HCT116 (cell line): ENCODE data around the gene PTPRQ. TPM values are rescaled to one million over a fixed set of nuclear protein-coding genes. Genes with fewer than 3 reads are reported as not detected.

ENCODE experiments used
- ATAC-seq: fragments of 200-7000 bp; cut with Tn5 transposase; 2 replicates; pipeline ENCODE4 v1.9.1; 2020; ENCODE audit warnings: mild to moderate bottlenecking, moderate library complexity
- BruUV-seq: library from RNA; stranded (reverse); fragments of 400-500 nt; replicated peaks from 2 replicates; lab custom pipeline; 2021; lab: Mats Ljungman, UMichigan
- CTCF ChIA-PET: fragments of 300-600 bp; sonication (Branson Sonifier 250); formaldehyde crosslinking; loops from one replicate; lab custom pipeline; 2021; ENCODE audit warnings: antibody characterized with exemption; lab: Charles Lee
- POLR2A ChIA-PET: fragments of 300-600, 350-600 bp; sonication (Branson Sonifier 250); formaldehyde crosslinking; loops from one replicate; lab custom pipeline; 2021; ENCODE audit warnings: antibody characterized with exemption; lab: Charles Lee
- RAD21 ChIA-PET, 2 experiments: fragments of 300-600 bp; sonication (Branson Sonifier 250); formaldehyde crosslinking; loops; one replicate each; lab custom pipeline; 2023; ENCODE audit warnings: low total read pairs in 2 of 2; ENCODE audit not compliant: uncharacterized antibody in 2 of 2, unreplicated experiment in 2 of 2, low non-redundant PET in 1 of 2; lab: Charles Lee
- DNase-seq: peaks from one replicate; pipeline ENCODE4 v3.0.0-alpha.2; 2010; ENCODE audit warnings: low read depth, low spot score
- H2AFZ ChIP-seq: fragments of 200-600 bp; shearing (Covaris generic), sonication (generic); 2 replicates; pipeline ENCODE4 v1.6.1; 2017; ENCODE audit warnings: low read depth, mixed run types, mixed read lengths, antibody characterized with exemption, low read length; ENCODE audit not compliant: poor library complexity, severe bottlenecking
- H3K27ac ChIP-seq: 2 replicates; pipeline ENCODE4 v1.5.1; 2012; ENCODE audit warnings: low read depth, low read length
- H3K27me3 ChIP-seq: fragments of 200-600 bp; sonication (generic); 2 replicates; pipeline ENCODE4 v1.6.1; 2016; ENCODE audit warnings: mixed run types, low read length, mixed read lengths; ENCODE audit not compliant: insufficient read depth
- H3K36me3 ChIP-seq, 2 experiments: fragments of 200-500 bp in 1 of 2; fragments of 200-600 bp in 1 of 2; sonication (Bioruptor generic) in 1 of 2; sonication (generic) in 1 of 2; 2 replicates each; pipeline versions ENCODE4 v1.5.1 to v1.6.1; 2014 to 2016; ENCODE audit warnings: low read length in 2 of 2, inconsistent platforms in 1 of 2, mixed read lengths in 1 of 2, mixed run types in 1 of 2; ENCODE audit not compliant: insufficient read depth in 2 of 2, control insufficient read depth in 1 of 2
- H3K4me1 ChIP-seq, 2 experiments: fragments of 200-600 bp in 1 of 2; sonication (generic) in 1 of 2; 2 replicates each; pipeline versions ENCODE4 v1.5.1 to v1.6.1; 2012 to 2017; ENCODE audit warnings: low read length in 2 of 2, inconsistent platforms in 1 of 2, mild to moderate bottlenecking in 1 of 2, mixed read lengths in 1 of 2, mixed run types in 1 of 2, moderate library complexity in 1 of 2; ENCODE audit not compliant: insufficient read depth in 2 of 2, control insufficient read depth in 1 of 2
- H3K4me2 ChIP-seq: fragments of 200-600 bp; sonication (generic); 2 replicates; pipeline ENCODE4 v1.6.1; 2017; ENCODE audit warnings: mixed run types, low read length, mixed read lengths
- H3K4me3 ChIP-seq, 2 experiments: fragments of 200-600 bp in 1 of 2; sonication (generic) in 1 of 2; replicated peaks in 1 of 2; 2 replicates each; pipeline ENCODE4 v1.5.1; 2011 to 2016; ENCODE audit warnings: low read length in 2 of 2, control low read depth in 1 of 2, low read depth in 1 of 2, mild to moderate bottlenecking in 1 of 2, mixed read lengths in 1 of 2, mixed run types in 1 of 2
- H3K79me2 ChIP-seq: fragments of 200-600 bp; sonication (generic); 2 replicates; pipeline ENCODE4 v1.6.1; 2017; ENCODE audit warnings: mild to moderate bottlenecking, mixed run types, low read length, moderate library complexity, mixed read lengths; ENCODE audit not compliant: insufficient read depth
- H3K9ac ChIP-seq: fragments of 200-600 bp; sonication (generic); 2 replicates; pipeline ENCODE4 v1.6.1; 2016; ENCODE audit warnings: low read length, mixed read lengths
- H3K9me2 ChIP-seq: fragments of 200-600 bp; sonication (generic), shearing (Covaris generic); 2 replicates; pipeline ENCODE4 v1.6.1; 2017; ENCODE audit warnings: mixed run types, mild to moderate bottlenecking, moderate library complexity; ENCODE audit not compliant: insufficient read depth
- H3K9me3 ChIP-seq, 2 experiments: fragments of 200-500 bp in 1 of 2; fragments of 200-600 bp in 1 of 2; sonication (Bioruptor generic) in 1 of 2; sonication (generic) in 1 of 2; 2 replicates each; pipeline ENCODE4 v1.6.1; 2014 to 2017; ENCODE audit warnings: low read length in 2 of 2, mixed read lengths in 2 of 2, inconsistent platforms in 1 of 2, low read depth in 1 of 2, mild to moderate bottlenecking in 1 of 2, mixed run types in 1 of 2, moderate library complexity in 1 of 2; ENCODE audit not compliant: control insufficient read depth in 1 of 2, insufficient read depth in 1 of 2
- H4K20me1 ChIP-seq: fragments of 200-600 bp; sonication (generic), shearing (Covaris generic); 2 replicates; pipeline ENCODE4 v1.6.1; 2017; ENCODE audit warnings: mixed run types, mild to moderate bottlenecking, moderate library complexity; ENCODE audit not compliant: insufficient read depth
- CBX3 ChIP-seq: IDR thresholded peaks from 2 replicates; pipeline ENCODE4 v1.6.1; 2012; ENCODE audit warnings: low read depth
- CEBPB ChIP-seq: IDR thresholded peaks from 2 replicates; pipeline ENCODE4 v1.6.1; 2012; ENCODE audit warnings: low read depth
- EGR1 ChIP-seq: IDR thresholded peaks from 2 replicates; pipeline ENCODE4 v1.6.1; 2012; ENCODE audit warnings: low read depth
- ELF1 ChIP-seq: IDR thresholded peaks from 2 replicates; pipeline ENCODE4 v1.6.1; 2012; ENCODE audit warnings: low read depth, borderline replicate concordance
- EZH2 ChIP-seq: fragments of 200-600 bp; sonication (generic); IDR thresholded peaks from 2 replicates; pipeline ENCODE4 v1.6.1; 2017; ENCODE audit warnings: antibody characterized with exemption, mixed run types
- EZH2phosphoT487 ChIP-seq: fragments of 200-600 bp; IDR thresholded peaks from 2 replicates; pipeline ENCODE4 v1.6.1; 2018; ENCODE audit warnings: antibody characterized with exemption, borderline replicate concordance
- FOSL1 ChIP-seq: IDR thresholded peaks from 2 replicates; pipeline ENCODE4 v1.6.1; 2012; ENCODE audit warnings: low read depth
- JUND ChIP-seq: IDR thresholded peaks from 2 replicates; pipeline ENCODE4 v1.6.1; 2012
- POLR2A ChIP-seq: IDR thresholded peaks from 2 replicates; pipeline ENCODE4 v1.7.0; 2011; ENCODE audit warnings: borderline replicate concordance; ENCODE audit not compliant: insufficient read depth, insufficient read length; ENCODE audit errors: extremely low read depth
- POLR2AphosphoS5 ChIP-seq: IDR thresholded peaks from 2 replicates; pipeline ENCODE4 v1.6.1; 2011; ENCODE audit warnings: mild to moderate bottlenecking, low read depth, low read length, moderate library complexity
- RAD21 ChIP-seq: IDR thresholded peaks from 2 replicates; pipeline ENCODE4 v1.6.1; 2012; ENCODE audit warnings: low read depth, mild to moderate bottlenecking
- SIN3A ChIP-seq: IDR thresholded peaks from 2 replicates; pipeline ENCODE4 v1.6.1; 2012; ENCODE audit warnings: low read depth
- SP1 ChIP-seq: IDR thresholded peaks from 2 replicates; pipeline ENCODE4 v1.6.1; 2012; ENCODE audit warnings: low read depth
- SRF ChIP-seq: IDR thresholded peaks from 2 replicates; pipeline ENCODE4 v1.6.1; 2012; ENCODE audit warnings: low read depth
- TCF7L2 ChIP-seq: IDR thresholded peaks from 2 replicates; pipeline ENCODE4 v1.7.0; 2011; ENCODE audit warnings: borderline replicate concordance, inconsistent platforms; ENCODE audit not compliant: insufficient read depth, insufficient read length; ENCODE audit errors: extremely low read depth
- YY1 ChIP-seq: IDR thresholded peaks from 2 replicates; pipeline ENCODE4 v1.6.1; 2011; ENCODE audit warnings: low read length, low read depth, moderate library complexity, mild to moderate bottlenecking; ENCODE audit not compliant: insufficient replicate concordance; ENCODE audit errors: extremely low read depth
- ZFX ChIP-seq: fragments of 450-650 bp; IDR thresholded peaks from 2 replicates; pipeline ENCODE4 v1.6.1; 2017
- intact Hi-C: fragments of 100-400 bp; cut with micrococcal nuclease; formaldehyde crosslinking; loops from 2 replicates; pipeline ENCODE4 v1.10.0; 2022
- total RNA-seq: library from RNA; stranded (reverse); gene quantifications from one replicate; pipeline ENCODE4 v1.2.1, GENCODE V29; 2021; ENCODE audit not compliant: unreplicated experiment
- TF ChIP-seq, protein P1 (sequence below): IDR thresholded peaks from 2 replicates; pipeline ENCODE4 v1.6.1; 2012
- TF ChIP-seq, protein P2 (sequence below): IDR thresholded peaks from 2 replicates; pipeline ENCODE4 v1.6.1; 2012; ENCODE audit warnings: low read depth
- TF ChIP-seq, protein P3 (sequence below), 3 experiments: fragments of 200-600 bp in 1 of 3; sonication (generic) in 1 of 3; IDR thresholded peaks in 2 of 3; conservative IDR thresholded peaks in 1 of 3; 2 replicates each; pipeline ENCODE4 v1.5.1; 2012 to 2017; ENCODE audit warnings: low read depth in 2 of 3, low read length in 2 of 3, antibody characterized with exemption in 1 of 3, borderline replicate concordance in 1 of 3, control low read depth in 1 of 3, mild to moderate bottlenecking in 1 of 3, mixed read lengths in 1 of 3, mixed run types in 1 of 3, moderate library complexity in 1 of 3; ENCODE audit not compliant: insufficient read depth in 1 of 3
- TF ChIP-seq, protein P4 (sequence below): IDR thresholded peaks from 2 replicates; pipeline ENCODE4 v1.6.1; 2012

PTPRQ gene
- total RNA-seq, 1 experiment from 2014 or later = not detected

DNA sequence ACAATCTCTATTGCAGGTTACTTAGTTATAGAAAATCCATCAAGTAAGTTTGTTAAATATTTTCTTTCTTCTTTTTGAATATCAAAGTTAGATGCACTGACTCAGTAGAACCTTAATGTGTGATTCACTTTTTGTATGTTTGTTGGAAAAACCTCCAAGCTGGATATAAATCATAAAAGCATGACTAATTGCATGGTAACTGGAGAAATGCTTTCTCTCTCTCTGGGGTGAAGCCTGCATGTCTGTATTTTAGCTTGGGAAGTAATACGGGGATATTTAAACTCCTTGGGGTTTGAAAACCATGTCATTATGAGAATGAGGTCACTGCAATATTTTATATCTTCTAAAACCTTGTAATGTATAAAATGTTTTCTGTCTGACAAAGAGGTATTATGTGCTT, 204.8 kb downstream of the PTPRQ start (continued):
- TF ChIP-seq FOSL1 (no peak; the same call in 1 of the 2 replicates), RAD21 (no peak), CBX3 (no peak), SIN3A (no peak), EGR1 (no peak), POLR2A (no peak)

DNA sequence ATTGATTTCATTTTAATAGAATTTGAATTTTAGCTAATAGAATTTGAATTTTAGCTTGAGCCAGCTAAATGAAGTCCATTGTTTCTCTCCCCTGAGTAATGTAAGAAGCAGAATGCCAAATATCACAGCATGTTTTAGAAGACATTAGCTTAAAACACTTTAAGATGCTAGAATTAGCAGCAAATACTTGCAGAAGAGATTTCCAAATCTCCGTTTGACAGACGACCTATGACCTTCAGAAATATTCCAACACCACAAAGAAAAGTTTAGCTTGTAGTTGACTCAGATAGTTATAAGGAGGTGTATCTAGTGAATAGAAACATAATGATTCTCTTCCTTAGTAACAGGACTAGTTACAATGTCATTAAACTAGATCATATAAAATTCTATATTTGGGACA, 211.7 kb downstream of the PTPRQ start:
- Histone ChIP-seq H3K9me3 (no peaks in the 10 kb centered on the region), H3K9ac (no peak overlapping the region), H3K4me3 (no peak overlapping the region), H3K79me2 (no peaks in the 10 kb centered on the region), H3K4me1 (no peaks in the 10 kb centered on the region), H2AFZ (no peak overlapping the region), H3K27me3 (0 out of 2 replicates have a peak, but pooled peaks cover 3% of the 10 kb centered on the region), H4K20me1 (no peaks in the 10 kb centered on the region), H3K36me3 (no peaks in the 10 kb centered on the region), H3K27ac (no peak overlapping the region), H3K4me2 (no peak overlapping the region), H3K9me2 (no peaks in the 10 kb centered on the region)
- TF ChIP-seq TCF7L2 (no peak), CEBPB (no peak), JUND (no peak), POLR2A (no peak), FOSL1 (no peak), EZH2phosphoT487 (no peak), ELF1 (no peak), YY1 (no peak), ZFX (no peak), SP1 (no peak), RAD21 (no peak), SRF (no peak), POLR2AphosphoS5 (no peak), EZH2 (no peak)
- TF ChIP-seq, protein P1, sequence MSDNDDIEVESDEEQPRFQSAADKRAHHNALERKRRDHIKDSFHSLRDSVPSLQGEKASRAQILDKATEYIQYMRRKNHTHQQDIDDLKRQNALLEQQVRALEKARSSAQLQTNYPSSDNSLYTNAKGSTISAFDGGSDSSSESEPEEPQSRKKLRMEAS = no peak
- TF ChIP-seq, protein P2, sequence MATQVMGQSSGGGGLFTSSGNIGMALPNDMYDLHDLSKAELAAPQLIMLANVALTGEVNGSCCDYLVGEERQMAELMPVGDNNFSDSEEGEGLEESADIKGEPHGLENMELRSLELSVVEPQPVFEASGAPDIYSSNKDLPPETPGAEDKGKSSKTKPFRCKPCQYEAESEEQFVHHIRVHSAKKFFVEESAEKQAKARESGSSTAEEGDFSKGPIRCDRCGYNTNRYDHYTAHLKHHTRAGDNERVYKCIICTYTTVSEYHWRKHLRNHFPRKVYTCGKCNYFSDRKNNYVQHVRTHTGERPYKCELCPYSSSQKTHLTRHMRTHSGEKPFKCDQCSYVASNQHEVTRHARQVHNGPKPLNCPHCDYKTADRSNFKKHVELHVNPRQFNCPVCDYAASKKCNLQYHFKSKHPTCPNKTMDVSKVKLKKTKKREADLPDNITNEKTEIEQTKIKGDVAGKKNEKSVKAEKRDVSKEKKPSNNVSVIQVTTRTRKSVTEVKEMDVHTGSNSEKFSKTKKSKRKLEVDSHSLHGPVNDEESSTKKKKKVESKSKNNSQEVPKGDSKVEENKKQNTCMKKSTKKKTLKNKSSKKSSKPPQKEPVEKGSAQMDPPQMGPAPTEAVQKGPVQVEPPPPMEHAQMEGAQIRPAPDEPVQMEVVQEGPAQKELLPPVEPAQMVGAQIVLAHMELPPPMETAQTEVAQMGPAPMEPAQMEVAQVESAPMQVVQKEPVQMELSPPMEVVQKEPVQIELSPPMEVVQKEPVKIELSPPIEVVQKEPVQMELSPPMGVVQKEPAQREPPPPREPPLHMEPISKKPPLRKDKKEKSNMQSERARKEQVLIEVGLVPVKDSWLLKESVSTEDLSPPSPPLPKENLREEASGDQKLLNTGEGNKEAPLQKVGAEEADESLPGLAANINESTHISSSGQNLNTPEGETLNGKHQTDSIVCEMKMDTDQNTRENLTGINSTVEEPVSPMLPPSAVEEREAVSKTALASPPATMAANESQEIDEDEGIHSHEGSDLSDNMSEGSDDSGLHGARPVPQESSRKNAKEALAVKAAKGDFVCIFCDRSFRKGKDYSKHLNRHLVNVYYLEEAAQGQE = no peak
- TF ChIP-seq, protein P3, sequence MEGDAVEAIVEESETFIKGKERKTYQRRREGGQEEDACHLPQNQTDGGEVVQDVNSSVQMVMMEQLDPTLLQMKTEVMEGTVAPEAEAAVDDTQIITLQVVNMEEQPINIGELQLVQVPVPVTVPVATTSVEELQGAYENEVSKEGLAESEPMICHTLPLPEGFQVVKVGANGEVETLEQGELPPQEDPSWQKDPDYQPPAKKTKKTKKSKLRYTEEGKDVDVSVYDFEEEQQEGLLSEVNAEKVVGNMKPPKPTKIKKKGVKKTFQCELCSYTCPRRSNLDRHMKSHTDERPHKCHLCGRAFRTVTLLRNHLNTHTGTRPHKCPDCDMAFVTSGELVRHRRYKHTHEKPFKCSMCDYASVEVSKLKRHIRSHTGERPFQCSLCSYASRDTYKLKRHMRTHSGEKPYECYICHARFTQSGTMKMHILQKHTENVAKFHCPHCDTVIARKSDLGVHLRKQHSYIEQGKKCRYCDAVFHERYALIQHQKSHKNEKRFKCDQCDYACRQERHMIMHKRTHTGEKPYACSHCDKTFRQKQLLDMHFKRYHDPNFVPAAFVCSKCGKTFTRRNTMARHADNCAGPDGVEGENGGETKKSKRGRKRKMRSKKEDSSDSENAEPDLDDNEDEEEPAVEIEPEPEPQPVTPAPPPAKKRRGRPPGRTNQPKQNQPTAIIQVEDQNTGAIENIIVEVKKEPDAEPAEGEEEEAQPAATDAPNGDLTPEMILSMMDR (IDR thresholded peaks at IDR 0.05 in 2 of 3, conservative IDR thresholded peaks at IDR 0.05 in 1 of 3; ENCODE audit: borderline replicate concordance in 1 of 3, insufficient read depth in 1 of 3, low read depth in 2 of 3, low read length in 2 of 3) = no peak
- TF ChIP-seq, protein P4, sequence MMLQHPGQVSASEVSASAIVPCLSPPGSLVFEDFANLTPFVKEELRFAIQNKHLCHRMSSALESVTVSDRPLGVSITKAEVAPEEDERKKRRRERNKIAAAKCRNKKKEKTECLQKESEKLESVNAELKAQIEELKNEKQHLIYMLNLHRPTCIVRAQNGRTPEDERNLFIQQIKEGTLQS = no peak
- RAD21 ChIA-PET = no interaction called here
- CTCF ChIA-PET = interaction anchor here (1.0 kb wide), 1 partner anchor 23 kb away, joined by 3 read pairs; no protein-coding TSS in a partner anchor
- DNase-seq (no peak), ATAC-seq (no peak)
- POLR2A ChIA-PET = no interaction called here
- BruUV-seq = no TSS peak
- intact Hi-C loops = no loop called here
